Non-pigmented ciliary epithelial cell (primary cell): ENCODE data around the gene RAET1L.
"Not testable (repeated sequence)": the region's sequence is repeated elsewhere in the genome, so short reads cannot be mapped to it uniquely, and the experiment has no call there.

Experiments
- DNase-seq: peaks from one replicate; pipeline ENCODE4 v3.0.0-alpha.2; 2010; ENCODE audit warnings: low read depth

RAET1L gene

DNA sequence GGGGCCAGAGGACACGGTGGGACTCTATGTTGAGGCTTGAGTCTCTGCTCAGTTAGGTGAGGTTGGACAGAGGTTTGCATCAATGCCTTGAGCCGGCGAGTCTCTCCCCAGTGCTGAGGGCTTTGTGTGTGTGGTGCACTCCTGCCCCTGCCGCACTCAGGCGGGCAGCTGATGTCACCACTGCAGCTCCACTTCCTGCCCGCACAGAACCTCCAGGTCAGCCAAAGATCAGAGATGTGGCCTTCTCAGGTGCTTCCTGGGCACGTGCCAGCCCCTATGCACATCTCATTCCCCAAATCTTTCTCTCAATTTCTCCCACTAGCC lies 33.9 kb downstream of the RAET1L start:
- not testable (repeated sequence) for DNase-seq

DNA sequence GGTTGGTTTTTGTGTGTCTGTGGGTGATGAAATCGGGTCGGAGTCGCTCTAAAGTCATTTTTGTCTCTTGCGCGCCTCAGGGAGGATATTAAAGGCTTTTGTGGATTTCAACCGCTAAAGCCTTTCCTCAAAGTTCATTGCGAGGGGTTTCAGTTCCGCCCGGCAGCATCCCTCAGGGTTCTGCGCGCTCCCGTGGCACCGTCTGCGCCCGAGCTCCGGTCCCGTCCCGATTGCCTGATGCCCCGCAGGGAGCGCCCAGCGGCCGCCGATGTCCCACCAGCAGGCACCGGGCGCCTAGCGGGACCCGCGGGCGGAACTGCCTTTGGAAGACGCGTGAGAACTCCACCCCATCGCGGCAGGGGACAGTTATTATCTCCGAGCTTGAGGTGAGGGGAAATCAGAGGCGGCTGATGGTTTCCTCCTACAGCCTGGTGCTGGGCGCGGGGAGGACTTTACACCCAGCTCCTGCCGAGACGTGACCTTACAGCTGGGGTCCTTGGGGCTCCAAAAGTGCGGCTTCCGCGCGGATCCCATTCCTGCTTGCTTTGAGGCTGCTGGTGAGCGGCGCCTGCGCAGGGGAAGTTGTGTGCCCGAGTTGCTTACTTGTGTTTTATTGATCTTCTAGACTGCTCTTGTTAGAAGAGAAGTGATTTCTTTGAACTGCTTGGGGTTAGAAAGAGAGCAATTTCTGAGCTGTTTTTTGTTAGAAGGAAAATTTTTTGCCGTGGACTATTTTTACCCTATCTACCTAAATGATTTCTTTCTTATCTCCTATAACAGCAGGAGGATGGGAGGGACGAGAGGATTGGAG lies 34.5 kb downstream of the RAET1L start:
- no peak for DNase-seq

DNA sequence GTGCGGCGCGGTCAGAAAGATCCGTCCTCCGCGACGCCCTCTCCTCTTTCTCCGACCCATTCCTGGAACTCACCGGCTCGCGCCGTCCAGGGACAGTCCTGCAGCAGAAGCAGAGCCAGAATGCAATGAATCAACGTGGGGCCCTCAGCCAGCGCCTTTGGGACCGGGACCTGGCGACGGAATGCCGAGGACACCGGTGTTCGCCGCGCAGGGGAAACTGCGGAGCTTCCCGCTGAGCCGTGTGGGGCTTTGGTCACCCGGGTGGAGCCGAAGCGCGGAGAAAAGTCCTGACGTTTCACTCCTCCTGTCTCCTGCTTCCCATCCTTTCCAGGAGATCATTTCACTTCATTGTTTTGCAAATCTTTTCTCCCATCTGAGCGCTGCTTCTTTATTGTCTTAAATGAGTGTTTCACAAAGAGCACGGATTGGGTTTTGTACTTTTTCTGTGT lies 35.1 kb downstream of the RAET1L start:
- no peak for DNase-seq

DNA sequence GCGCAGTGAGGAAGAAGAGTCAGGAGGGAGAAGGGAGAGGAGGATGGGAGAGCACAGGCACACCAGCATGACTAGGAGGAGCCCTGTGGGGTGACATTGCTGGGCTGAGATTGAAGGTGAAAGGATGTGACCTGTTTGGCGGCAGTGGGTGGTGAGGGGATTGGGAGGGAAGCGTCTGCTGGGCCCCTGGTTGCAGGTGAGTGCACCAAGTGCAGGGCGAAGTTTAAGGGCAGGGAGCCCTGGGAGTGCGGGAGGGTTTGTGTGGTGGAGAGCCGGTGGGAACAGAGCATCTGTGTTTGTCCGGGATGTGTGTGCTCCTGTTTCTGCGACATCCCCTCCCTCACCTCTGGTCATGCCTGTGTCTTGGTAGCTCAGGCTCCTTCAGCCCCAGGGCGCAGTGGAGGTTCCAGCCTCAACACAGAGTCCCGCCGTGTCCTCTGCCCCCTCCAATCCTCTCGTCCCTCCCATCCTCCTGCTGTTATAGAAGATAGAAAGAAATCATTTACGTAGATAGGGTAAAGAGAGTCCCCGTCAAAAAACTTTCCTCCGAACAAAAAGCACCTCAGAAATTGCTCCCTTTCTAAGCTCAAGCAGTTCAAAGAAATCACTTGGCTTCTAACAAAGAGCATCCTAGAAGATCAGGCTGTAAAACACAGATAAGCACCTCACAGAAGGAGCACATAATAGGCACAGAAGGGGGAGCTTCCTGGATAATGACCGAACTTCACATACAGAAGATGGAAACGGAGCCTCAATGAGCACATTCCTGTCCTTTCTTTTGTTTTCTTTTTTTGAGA lies 36.6 kb downstream of the RAET1L start:
- no peak for DNase-seq

DNA sequence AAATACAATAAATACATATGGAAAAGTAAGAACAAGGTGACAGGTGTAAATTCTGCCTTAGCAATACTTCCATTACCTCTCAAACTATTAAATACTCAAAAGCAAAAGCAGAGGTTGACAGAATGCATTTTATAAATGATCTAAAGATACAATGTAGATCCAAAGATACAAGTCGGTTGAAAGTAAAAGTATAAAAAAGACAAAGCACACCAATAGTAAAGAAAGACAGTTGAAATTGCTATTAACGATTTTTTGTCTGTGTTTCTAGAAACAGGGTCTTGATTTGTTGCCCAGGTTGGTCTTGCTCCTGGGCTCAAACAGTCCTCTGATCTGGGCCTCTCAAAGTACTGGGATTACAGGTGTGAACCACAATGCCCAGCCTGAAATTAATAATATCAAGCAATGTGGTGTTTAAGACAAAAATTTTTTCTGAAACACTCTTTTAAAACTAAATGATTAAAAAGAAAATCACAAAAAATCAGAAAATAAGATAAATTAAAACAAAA lies 37.7 kb downstream of the RAET1L start:
- no peak for DNase-seq

DNA sequence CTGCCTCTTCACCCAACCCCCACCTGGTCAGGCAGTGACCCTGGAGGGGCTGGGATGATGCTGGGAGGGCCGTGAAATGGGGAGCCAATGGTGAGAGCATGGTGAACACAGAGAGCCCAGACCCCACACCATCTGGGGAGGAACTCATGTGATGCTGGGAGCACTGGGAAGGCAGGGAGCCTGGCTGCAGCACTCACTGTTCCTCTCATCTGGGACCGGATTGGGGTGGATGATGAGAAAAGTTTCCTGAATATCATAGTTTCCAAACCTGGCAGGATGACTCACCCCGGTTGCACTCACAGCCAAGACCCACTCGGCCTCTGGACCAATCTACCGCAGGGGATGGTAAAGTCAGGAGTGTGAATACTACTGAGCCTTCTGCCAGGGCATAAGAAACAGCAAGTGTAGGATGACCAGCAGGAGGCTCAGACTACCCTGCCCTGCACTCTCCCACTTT lies 39.8 kb downstream of the RAET1L start:
- no peak for DNase-seq

DNA sequence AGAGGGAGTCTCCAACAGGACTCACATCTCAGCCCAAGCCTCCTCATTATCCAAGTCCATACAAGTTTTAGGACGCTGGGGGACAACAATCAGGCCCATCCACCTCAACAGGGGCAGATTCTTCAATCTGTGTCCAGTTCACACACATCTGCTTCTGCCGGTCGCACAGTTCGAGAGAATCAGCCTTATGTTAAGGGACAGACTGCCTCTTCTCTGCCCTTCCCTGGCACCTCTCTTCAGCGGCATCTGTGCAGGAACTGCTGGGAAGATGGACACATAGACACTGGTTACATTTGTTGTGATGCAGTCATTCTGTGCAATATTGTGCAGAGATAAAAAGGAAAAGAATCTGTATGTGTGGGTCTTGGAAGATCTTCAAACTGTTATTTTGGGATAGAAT lies 40.6 kb downstream of the RAET1L start:
- no peak for DNase-seq

DNA sequence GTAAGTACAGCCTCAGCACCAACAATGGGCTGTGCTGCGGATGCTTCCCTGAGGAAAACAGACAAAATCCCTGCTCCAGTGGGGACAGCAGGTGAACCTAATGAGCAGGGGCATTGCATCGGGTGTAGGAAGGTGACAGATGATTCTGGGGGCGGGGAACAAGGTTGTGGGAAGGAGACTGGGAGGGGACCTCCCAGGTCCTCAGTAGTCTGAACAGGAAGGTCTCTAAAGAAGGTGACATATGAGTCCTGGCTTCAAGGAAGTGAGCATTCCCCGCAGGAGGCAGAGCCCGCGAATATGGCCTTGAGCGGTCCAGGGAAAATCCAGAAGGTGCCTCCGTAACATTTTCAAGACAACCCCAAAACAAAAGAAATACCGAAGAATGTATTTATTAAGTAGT lies 42.2 kb downstream of the RAET1L start:
- DNase-seq, result no peak

DNA sequence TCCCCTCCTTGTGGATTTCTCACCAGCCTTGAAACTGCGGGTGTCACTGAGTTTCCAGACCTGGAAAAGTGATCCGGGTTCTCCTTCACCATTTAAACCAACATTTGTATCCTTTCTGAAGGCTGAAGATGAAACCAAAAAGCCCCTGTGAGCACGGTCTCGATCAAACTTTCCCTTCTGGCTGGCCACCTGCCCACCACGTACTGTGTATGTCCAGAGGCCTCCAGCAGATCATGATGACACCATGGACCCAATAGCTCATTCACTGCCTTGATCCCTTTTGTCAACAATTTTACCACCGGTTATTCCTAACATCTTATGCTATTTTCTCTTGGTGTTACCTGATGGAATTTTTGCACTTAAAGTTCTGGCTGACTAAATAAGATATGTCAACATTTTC lies 46.0 kb downstream of the RAET1L start:
- no peak for DNase-seq

DNA sequence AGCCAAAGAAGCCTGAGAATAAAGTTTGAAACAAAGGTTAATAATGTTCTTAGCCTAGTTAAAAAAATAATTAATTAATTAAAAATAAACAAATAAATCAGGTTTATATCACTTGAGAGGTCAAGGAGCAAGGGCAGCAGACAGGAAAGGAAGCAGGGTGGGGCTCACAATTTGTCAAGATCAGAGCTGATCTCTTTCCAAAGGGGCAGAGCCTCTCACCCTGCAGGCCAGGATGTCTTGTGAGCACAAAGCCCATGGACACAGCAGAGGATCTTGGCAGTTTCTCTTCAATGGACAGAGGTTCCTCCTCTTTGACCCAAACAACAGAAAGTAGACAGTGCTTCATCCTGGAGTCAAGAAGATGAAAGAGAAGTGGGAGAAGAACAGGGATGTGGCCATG lies 46.7 kb downstream of the RAET1L start:
- DNase-seq, result no peak

DNA sequence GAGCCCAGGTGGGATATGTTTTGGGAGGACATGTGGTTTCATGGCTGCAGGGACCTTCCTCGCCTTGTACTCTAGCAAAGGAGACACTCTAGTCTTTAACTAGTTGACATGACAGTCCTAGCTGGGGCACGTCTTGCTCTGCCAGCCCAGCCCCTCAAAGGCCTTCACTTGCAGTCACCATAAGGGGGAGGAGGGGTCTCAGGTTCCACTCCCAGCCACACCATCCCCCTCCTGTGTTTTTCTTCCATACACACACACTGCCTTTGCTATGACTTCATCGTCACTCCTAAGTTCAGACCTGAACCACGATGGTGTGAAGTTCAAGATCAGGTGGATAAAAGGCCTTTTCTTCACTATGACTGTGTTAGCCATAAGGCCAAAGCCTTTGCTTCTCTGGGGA lies 48.1 kb downstream of the RAET1L start:
- no peak for DNase-seq

DNA sequence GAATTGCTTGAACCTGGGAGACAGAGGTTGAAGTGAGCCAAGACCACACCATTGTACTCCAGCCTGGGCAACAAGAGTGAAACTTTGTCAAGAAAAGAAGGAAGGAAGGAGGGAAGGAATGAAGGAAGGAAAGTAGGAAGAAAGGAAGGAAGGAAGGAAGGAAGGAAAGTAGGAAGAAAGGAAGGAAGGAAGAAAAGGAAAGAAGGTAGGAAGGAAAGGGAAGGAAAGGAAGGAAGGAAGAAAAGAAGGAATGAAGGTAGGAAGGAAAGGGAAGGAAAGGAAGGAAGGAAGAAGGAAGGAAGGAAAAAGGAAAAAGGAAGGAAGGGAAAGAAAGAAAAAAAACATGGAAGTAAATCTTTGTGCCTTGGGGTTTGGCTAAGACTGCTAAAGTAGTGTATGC lies 49.9 kb downstream of the RAET1L start:
- no peak for DNase-seq

DNA sequence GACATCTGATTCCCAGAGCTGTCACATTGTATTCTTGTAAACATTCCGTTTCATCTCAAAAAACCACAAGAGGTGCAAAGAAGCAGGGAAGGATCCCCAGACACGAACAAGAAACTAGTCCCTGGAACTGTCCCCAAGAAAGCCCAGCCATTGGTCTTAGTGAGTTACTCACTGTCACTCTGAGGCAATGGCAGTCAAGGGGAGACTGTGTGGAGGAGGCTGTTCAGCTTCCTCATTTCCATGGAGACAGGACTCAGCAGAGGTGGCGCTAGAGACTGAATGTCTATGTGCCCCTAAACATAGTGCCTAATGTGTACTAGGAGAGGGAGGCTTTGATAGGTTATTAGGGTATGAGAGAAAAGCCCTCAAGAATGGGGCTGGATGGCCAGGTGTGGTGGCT lies 50.5 kb downstream of the RAET1L start:
- no peak for DNase-seq

DNA sequence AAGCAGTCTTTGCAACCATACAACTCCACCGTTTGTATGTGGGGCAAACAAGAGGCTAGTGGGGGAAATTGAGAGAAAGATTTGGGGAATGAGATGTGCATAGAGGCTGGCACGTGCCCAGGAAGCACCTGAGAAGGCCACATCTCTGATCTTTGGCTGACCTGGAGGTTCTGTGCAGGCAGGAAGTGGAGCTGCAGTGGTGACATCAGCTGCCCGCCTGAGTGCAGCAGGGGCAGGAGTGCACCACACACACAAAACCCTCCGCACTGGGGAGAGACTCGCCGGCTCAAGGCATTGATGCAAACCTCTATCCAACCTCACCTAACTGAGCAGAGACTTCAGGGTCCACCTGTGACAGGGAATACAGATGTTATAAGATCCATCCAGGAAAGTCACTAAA lies 50.9 kb downstream of the RAET1L start:
- not testable (repeated sequence) for DNase-seq

DNA sequence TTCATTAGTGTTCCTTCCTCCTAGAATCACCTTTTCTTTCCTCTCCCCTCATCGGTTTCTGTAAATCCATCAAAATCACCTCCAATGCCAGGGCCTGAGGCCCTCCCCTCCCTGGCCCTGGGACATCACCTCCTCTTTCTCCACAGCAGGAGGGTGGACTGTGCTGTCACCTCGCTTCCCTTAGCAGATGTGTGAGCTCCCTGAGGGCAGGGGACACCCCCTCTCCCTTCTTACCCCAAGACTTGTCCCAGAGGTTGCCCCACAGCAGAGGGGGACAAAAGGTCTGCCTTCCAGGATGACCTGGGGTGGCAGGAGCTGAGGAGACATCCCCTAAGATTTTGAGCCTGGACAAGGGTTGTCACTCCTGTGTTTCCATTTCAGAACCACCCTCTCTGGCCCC lies 55.7 kb downstream of the RAET1L start:
- DNase-seq, result no peak

DNA sequence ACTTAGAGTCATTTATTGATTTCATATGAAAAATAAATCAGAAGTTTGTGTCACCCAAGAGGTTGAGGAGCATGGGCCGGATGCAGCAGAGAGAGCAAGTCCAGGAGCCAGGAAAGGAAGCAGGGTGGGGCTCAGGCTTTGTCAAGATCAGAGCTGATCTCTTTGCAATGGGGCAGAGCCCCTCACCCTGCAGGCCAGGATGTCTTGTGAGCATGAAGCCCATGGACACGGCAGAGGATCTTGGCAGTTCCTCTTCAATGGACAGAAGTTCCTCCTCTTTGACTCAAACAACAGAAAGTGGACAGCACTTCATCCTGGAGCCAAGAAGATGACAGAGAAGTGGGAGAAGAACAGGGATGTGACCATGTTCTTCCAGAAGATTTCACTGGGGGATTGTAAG lies 56.4 kb downstream of the RAET1L start:
- not testable (repeated sequence) for DNase-seq
